HS-5 (cell line): ENCODE data around the gene FBLN1.
"Not testable (repeated sequence)": the region's sequence is repeated elsewhere in the genome, so short reads cannot be mapped to it uniquely, and the experiment has no call there.

ENCODE experiments used
- DNase-seq: peaks from one replicate; pipeline ENCODE4 v3.0.0-alpha.2; 2012; ENCODE audit warnings: low read depth

Gene FBLN1

DNA sequence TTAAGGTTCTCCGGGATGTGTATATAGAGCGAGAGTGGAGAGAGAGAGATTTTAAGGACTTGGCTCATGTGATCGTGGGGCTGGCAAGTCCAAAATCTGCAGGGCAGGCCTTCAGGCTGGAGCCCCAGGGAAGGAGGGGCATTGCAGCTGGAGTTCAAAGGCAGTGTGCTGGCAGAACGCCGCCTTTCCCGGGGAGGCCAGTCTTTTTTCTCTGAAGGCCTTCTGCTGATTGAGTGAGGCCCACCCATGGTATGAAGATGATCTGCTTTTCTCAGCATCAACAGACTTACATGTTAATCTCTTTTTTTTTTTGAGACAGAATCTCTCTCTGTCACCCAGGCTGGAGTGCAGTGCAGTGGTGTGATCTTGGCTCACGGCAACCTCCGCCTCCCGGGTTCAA, 25.4 kb downstream of the FBLN1 start:
- no peak for DNase-seq

GRCh38 chr22:45529105-45529504, 26.4 kb downstream of the FBLN1 start:
- no peak for DNase-seq

DNA sequence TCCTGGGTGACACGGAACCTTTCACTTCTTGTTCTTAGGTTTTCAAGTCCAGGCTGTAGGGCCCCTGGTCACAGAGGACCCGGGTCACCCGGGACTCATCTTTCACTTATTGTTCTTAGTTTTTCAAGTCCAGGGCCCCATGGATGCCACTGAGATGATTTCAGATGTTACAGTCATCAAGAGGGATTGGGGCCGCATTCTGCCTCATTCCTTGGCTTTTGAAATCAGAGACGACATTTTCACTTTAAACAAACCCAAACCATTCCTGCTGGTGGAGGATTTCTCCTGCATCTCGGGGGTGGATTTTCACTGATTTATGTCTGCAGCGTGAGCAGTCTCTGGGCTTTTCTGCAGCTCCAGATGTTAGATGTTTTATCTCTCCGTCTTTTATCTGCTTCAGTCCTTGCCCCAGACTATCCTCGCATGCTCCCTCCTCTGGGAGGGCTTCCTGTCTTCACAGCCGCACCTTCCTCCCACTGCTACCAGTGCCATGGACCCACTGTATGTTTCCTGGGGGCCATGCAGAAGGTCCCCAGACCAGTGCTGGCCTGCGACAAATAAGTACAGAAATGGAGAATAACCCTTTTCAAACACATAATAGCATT, 27.4 kb downstream of the FBLN1 start:
- DNase-seq = no peak

- no peak for DNase-seq
Measured at GRCh38 chr22:45531441-45532234, 29.0 kb downstream of the FBLN1 start.

- DNase-seq = no peak
Measured at GRCh38 chr22:45532235-45532631, 29.6 kb downstream of the FBLN1 start.

- DNase-seq = no peak
Measured at GRCh38 chr22:45533703-45534102, 31.0 kb downstream of the FBLN1 start.

- DNase-seq = no peak
Measured at GRCh38 chr22:45534339-45535192, 31.9 kb downstream of the FBLN1 start.

- no peak for DNase-seq
Measured at GRCh38 chr22:45535290-45535689, 32.6 kb downstream of the FBLN1 start.

GRCh38 chr22:45535835-45536234, 33.2 kb downstream of the FBLN1 start:
- DNase-seq = not testable (repeated sequence)

- DNase-seq = no peak
Measured at GRCh38 chr22:45537734-45538181, 35.1 kb downstream of the FBLN1 start.

GRCh38 chr22:45538281-45538680, 35.6 kb downstream of the FBLN1 start:
- no peak for DNase-seq

DNA sequence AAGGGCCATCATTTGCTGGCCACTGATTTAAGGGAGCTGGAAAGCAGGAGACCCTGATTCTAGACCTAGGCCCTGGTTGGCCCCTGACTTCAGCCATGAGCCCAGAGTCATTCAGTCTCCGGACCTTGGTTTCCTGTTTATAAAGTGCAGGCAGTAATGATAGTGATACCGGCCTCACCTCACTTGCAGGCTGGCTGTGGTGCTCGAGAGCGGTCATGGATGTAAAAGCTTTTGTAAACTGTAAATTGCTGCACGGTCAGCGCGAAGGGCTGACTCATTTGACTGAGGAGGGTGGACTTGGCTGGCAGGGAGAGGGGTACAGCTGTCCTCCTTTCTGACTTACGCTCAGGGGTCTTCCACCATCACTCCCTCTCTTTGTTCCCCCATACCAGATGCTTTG, 37.4 kb downstream of the FBLN1 start:
- DNase-seq = no peak

- DNase-seq = no peak
Measured at GRCh38 chr22:45541382-45541979, 38.8 kb downstream of the FBLN1 start.

- DNase-seq = no peak
Measured at GRCh38 chr22:45542001-45542520, 39.4 kb downstream of the FBLN1 start.

- DNase-seq = not testable (repeated sequence)
Measured at GRCh38 chr22:45542736-45543135, 40.1 kb downstream of the FBLN1 start.

GRCh38 chr22:45543243-45543642, 40.6 kb downstream of the FBLN1 start:
- DNase-seq = no peak

GRCh38 chr22:45544588-45545170, 42.0 kb downstream of the FBLN1 start:
- DNase-seq = no peak

GRCh38 chr22:45546333-45547015, 43.8 kb downstream of the FBLN1 start:
- DNase-seq = no peak

- DNase-seq = no peak
Measured at GRCh38 chr22:45547016-45547345, 44.3 kb downstream of the FBLN1 start.

- no peak for DNase-seq
Measured at GRCh38 chr22:45547731-45548130, 45.0 kb downstream of the FBLN1 start.

DNA sequence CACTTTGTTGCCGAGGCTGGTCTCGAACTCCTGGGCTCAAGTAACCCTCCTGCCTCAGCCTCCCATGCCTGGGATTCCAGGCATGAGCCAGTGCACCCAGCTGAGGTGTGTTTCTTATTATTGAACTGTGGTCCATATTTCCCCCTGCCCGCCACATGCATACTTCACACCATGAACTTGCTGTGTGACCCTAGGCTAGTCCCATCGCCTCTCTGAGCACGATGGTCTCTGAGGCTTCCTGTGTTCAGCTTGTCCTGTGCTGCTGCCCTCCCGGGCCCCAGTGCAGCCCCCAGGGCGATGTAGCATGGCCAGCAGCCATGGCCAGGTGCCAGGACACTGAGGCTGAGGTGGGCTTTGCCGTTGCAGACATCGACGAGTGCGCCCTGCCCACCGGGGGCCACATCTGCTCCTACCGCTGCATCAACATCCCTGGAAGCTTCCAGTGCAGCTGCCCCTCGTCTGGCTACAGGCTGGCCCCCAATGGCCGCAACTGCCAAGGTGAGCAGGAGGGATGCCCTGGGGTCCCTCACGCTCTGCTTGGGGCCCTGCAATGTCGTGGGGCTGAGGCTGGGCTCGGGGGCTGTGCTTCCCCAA, 45.7 kb downstream of the FBLN1 start:
- DNase-seq = no peak
